CD4-positive, alpha-beta T cell treated with Interferon alpha-2 for 1 hour (primary cell): ENCODE measurements around the gene KCNJ10.

Experiments used
- DNase-seq, 2 donors: peaks; one replicate each; pipeline ENCODE4 v3.0.0-alpha.2; 2020 to 2022

The KCNJ10 gene

DNA sequence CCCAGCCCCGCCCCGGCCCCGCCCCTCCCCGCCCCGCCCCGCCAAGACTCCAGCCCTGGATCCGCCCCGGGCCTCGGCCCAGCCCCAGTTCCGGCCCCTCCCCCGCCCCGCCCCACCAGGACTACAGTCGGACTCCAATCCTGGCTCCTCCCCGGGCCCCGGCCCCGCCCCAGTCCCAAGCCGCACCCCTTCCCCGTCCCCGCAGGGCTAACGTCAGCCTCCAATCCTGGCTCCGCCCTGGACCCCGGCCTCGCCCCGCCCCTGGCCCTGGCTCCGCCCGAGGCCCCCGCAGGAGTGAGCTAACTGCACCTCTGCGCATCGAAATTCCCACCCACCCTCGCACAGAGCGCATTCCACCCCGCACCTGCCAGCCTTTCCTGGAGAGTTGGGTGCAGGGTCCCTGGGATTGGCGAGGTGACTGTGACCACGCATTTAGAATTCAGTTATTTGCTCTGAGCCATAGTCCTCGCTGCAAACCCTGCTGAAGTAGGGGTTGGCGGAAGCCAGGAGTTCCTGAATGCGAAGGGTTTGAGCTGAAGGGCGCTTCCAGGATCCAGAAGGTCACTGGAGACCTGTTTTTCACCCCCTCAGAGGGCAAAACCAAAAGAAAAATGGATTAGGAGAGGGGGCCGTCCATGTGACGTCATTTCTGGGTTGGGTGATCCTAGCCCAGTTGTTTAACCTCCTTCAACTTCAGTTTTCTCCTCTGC, 29.0 kb upstream of the KCNJ10 start:
- peak; percentile 98 for DNase-seq

DNA sequence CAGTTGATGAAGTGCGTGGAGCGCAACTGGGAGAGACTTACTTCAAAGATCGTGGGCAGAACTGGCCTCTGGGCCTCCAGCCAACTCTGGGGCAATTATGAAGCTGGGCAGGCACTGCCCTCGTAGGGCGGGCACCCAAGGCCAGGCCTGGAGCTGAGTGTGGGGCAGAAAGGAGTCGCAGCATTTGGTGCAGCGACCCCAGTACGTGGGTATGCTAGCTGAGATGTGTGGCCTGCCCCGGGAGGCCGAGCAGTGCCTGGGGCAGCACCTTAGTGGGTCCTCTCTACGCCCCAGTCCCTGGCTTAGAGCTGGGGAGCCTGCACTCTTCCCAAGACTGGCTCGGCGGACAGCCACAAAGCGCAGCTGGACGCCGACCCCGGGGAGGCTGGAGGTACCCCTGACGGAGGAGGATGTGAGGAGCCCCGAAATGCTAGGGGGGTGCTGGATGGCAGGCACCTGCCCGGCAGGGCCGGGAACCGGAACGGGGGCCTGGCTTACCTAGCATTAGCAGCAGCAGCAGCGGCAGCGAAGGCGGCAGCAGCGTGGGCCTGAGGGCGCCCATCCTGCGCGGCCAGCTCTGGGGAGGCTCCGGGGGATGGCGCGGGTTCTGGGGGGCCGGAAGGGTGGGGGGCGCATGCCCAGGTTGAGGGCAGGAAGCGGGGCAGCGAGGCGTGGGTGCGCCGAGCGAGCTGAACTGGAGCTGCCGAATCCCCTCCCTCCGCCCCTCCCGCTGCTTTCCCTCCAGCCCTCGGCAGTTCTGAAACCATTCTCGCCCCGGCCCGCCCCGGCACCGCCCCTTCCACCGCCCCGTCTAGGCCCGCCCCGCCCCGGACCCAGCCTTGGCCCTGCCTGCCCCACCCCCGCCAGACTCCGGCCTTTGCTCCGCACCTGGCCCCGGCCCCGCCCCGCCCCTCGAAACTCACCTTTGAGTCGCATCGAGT, 28.2 kb upstream of the KCNJ10 start, which contains the start of gene IGSF8:
Gene IGSF8, minus strand, starts transcription at position 709 of the 941 bp plus-strand sequence. Its CDS starts 147 bp downstream, at position 562.
- peak; percentile 90 to 95 for DNase-seq

DNA sequence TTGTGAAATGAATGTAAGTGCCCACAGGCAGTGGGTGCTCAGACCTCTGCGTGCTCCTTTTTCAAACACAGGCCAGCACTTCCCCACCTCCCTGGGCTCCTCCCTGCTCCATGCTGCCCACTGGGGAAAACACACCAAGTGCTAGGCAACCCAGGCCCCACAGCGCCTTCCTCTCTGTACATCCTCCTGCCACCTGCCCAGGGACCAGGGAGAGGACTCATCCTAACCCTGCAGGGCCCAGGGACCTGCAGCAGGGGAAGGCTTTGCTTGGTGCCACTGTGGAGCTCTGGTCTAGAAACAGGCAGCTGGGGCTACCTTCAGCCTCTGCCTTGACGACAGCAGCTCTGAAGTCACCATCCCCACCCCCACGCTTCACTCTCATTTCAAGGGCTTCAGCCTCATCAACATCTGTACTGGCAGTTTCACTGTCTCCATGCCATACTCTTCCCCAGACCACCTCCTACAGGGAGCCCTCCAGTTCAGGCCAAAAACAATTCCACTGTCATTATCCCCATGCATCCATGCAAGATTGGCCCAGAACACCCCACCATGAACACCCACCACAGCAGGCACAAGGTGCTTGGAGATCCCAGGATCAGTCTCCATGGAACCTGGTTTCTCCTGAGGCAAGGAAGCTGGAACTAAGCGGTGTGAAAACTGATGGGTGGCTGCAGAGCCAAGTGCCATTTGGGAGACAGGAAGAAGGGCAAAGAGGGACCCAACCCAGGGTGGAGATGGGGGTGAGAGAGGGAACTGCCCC, 27.4 kb upstream of the KCNJ10 start:
- no peak for DNase-seq

- peak in 1 of 2 donors; percentile 27 for DNase-seq
Measured at GRCh38 chr1:160096274-160097116, 26.5 kb upstream of the KCNJ10 start.

DNA sequence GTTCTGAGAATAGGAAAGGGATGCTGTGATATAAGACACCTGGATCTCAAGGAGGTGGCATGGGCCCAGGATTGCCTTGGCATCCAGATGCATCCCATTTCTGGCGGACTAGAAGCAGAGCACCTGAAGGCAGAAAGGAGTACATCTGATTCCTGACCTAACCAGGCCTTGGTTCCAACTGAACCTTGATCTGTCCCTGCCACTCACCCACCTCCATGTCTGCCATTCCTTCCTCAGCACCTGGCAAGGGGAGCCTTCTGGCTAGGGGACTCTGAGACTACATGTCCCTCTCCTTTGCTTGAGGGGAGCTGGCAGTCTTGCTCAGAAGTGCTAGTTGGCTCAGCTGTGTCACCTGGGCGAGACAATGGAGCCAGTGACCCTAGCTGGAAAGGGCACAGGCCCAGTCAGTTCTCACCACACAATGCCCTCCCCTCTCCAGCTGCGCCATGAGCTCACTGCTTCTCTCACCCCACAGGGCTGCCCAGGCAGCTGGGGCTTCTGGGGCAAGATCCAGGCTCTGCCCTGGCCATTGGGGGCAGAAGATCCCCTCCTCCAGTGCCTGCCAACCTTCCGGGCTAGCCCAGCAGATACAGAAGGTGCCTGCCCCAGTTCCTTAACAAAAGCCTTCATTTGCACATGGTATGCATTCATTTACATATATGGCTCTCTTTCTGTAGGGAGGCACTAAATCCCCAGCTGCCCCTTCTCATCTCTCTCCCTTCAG, 25.6 kb upstream of the KCNJ10 start:
- no peak for DNase-seq

DNA sequence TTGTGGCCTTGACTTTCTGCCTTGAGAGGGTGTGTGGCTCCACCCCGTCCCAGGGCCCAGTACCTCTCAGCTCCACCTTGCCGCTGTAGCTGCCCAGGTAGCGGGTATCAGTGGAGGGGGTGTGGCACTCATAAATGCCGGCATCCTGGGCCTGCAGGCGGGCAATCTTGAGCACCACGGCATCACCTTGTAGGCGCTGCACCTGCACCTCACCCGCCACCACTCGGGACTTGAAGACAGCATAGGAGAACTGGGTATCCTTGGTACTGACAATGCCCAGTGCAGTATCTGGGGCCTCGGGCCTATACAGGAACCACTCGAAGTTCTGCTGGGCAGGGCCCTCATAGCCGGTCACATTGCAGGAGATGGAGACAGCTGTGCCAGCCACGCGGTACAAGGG, 24.8 kb upstream of the KCNJ10 start:
- DNase-seq: no peak

DNA sequence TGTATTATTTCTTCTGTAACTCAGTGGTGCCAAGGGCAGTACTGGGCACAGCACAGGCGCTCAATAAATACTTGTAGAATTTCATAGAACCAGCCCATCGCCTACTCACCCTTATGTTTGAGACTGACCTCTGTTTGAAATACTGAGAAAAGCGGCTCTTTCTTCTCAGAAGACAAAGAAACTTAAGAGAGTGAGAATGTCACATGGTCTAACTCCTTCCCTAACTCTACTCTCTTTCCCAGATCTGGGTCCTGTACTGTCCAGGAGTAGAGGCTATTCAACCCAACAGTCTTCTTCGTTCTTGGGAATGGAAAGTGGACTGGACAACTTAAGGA, 24.3 kb upstream of the KCNJ10 start:
- no peak for DNase-seq

- no peak for DNase-seq
Measured at GRCh38 chr1:160093624-160094290, 23.8 kb upstream of the KCNJ10 start.

- DNase-seq: no peak
Measured at GRCh38 chr1:160093069-160093395, 23.1 kb upstream of the KCNJ10 start.

DNA sequence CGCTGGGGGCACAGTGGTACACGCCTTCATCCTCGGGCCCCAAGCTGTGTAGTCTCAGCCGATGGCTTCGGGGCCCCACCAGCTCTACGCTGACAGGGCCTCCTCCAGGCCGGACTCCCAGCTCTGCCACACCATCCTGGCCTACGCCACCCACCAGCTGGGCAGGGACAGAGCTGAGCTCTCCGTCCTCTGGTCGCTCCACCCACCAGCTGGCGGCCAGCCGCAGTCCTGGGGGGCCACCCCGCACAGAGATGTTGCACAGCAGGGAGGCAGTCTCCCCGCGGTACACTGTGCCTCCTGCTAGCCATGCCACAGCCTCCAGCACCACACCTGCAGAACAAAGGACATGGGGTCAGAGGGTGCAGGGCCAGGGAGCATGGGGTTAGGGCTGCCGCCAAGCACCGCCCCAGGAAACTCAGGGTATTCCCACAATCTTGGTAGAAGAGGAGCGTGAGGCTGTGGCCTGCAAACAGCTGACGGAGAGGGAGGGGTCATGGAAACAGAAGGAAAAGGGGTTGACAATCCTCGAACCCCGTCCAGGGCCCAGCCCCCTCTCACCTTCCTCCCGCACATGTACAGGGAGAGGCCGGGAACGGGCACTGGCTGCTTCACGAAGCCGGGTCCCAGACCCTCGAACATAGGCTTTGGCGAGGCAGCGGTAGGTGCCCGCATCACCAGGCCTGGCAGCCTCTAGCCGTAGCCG, 22.6 kb upstream of the KCNJ10 start:
- no peak for DNase-seq

GRCh38 chr1:160091666-160092223, 21.8 kb upstream of the KCNJ10 start:
- DNase-seq: no peak

DNA sequence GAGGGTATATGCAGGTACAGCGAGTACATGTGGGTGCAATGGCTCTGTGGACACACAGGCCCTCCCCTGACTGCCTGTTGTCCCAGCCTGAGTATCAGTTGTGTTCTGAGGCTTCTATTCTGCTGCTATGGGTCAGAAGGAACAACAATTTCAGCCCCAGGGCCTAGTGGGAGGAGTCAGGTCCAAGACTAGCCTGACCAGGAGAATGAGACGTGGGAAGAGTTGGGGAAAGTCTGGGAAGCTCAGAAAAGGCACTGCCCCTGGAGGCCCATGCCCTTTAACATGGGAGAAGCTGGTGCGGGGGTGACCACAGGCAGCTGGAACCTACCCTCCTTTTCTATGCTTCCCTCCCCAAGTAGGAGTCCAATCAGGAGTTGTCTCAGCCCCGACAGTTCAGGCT, 20.8 kb upstream of the KCNJ10 start:
- DNase-seq: no peak

DNA sequence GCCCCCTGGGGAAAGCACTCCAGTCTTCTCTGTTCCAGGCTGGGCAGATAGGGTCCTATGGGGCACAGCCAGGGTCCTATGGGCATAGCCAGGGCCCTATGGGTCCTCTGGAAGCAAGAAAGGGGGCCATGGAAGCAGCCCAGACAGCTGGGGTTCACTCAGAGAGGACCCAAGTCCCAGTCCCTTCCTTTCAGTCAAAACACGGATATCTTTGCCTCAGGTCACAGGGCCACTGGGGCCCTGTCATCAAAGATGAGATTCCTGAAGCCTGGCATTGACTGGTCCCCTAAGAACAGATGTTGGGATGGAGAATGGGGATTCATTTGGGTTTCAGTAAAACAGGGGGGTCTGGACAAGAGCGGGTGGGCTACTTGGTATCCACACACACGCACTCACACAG, 19.9 kb upstream of the KCNJ10 start:
- DNase-seq: no peak

- DNase-seq: no peak
Measured at GRCh38 chr1:160087118-160087662, 17.2 kb upstream of the KCNJ10 start.

DNA sequence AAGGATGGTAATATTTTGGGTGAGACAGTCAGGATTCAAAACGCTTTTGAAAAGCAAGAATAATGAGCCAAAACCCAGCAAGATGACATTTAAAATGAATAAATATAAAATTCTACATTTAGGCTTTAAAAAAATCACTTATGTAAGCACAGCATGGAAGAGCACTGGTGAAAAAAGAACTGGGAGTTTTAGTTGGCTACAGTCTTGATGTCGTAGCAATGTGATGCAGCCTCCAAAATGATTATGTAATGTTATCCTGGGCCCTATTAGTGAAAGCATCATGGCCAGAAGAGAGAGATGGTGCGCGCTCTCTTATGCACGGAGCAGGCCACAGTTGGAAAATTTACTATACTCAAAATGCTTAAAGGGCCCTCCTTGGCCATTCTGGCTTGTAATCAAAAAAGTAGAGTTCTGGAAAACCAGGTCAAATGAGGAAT, 16.5 kb upstream of the KCNJ10 start:
- no peak for DNase-seq

DNA sequence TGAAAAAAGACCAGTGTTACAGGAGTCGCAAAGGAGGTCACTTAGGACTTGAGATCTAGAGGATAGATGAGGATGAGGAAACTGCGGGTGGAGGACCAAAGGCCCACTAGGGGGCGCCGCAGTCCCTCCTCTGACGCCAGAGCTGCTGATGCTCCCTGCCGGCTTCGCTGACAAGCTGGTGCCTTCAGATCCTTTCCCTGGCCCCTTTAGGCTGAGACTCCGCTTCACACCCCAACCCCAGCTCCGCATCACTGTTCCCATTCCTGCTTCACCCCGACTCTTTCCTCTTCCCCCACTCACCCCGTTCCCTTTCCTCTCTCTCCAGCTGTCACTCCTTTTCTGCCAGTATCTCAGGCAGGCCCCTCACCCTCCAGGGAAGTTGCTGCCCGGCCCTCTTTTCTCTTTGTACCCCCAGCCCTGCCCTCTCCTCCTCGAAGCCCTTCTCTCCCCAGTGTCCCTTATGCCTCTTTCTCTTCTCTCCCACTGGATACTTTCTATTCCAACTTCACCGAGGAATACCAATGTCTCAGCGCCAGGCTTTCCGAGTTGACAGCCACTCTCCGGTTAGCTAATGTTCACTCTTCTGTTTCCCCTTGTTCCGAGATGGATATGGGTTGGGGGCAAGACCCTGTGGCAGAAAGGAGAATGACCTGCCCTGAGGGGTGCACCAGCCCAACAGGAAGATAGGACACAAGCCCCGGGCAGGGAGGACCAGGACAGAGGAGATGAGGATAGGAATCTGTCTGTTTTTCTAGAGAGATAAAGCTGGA, 15.9 kb upstream of the KCNJ10 start:
- peak; percentile 73 to 78 for DNase-seq

- no peak for DNase-seq
Measured at GRCh38 chr1:160084771-160085321, 14.9 kb upstream of the KCNJ10 start.

GRCh38 chr1:160083968-160084770, 14.2 kb upstream of the KCNJ10 start:
- DNase-seq: peak; percentile 66 to 82
